Mucosa of rectum (tissue), 2 donors: Measurements from ENCODE around the gene CARD11.
A peak's percentile ranks its signal among the peaks of the same experiment; 100 is the strongest.

Experiments used
- H3K27ac ChIP-seq, 2 donors: one replicate each; pipeline ENCODE4 v1.7.0; 2013; ENCODE audit warnings: inconsistent platforms in 2 of 2, low read depth in 2 of 2, low read length in 2 of 2
- H3K27me3 ChIP-seq, 2 donors: one replicate each; pipeline ENCODE4 v1.7.0; 2013; ENCODE audit warnings: low read length in 2 of 2; ENCODE audit not compliant: control insufficient read depth in 2 of 2, insufficient read depth in 2 of 2
- H3K36me3 ChIP-seq, 2 donors: one replicate each; pipeline ENCODE4 v1.7.0; 2013; ENCODE audit warnings: low read length in 2 of 2; ENCODE audit not compliant: control insufficient read depth in 2 of 2, insufficient read depth in 2 of 2
- H3K4me1 ChIP-seq, 2 donors: one replicate each; pipeline ENCODE4 v1.7.0; 2013; ENCODE audit warnings: low read length in 2 of 2, mild to moderate bottlenecking in 1 of 2; ENCODE audit not compliant: control insufficient read depth in 2 of 2, insufficient read depth in 2 of 2
- H3K4me3 ChIP-seq, 2 donors: one replicate each; pipeline ENCODE4 v1.7.0; 2013; ENCODE audit warnings: low read length in 2 of 2
- H3K9ac ChIP-seq, 2 donors: one replicate each; pipeline ENCODE4 v1.7.0; 2013; ENCODE audit warnings: low read length in 2 of 2, low read depth in 1 of 2, mild to moderate bottlenecking in 1 of 2
- H3K9me3 ChIP-seq, 2 donors: one replicate each; pipeline ENCODE4 v1.7.0; 2013; ENCODE audit warnings: low read length in 2 of 2; ENCODE audit not compliant: control insufficient read depth in 2 of 2
- donor health status: healthy.
- donor health status: Normal muscosa, but diverticular disease.

Gene CARD11

DNA sequence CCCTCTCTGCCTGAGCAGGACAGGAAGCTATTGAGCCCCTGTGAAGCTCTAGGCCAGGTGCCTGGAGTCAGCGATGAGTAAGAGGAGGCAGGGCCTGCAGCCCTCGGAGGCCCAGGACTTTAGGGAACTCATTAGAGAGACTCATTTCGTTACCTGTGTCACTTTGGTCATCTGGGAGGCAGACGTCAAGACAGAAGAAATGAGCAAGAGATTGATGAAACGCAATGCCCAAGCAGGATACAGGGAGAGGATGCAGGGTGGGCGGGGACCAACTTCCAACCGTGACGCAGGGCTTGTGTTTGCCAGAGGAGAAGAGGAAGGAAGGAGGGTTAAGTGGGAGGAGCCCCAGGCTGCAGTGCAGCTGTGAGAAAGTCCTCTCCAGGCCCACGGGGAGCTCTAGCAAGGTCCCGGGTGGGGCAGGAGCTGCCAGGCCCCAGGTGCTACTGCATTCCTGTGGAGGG lies 173.2 kb downstream of the CARD11 start:
- Histone ChIP-seq H3K27ac (no peak overlapping the region), H3K4me3 (peak overlapping the region in 1 of 2 donors; percentile 37), H3K4me1 (peaks cover 0 to 2% of the 10 kb centered on the region in 2 donors), H3K27me3 (peaks cover 4 to 5% of the 10 kb centered on the region in 2 donors), H3K9ac (no peak overlapping the region), H3K36me3 (no peaks in the 10 kb centered on the region), H3K9me3 (no peaks in the 10 kb centered on the region)

DNA sequence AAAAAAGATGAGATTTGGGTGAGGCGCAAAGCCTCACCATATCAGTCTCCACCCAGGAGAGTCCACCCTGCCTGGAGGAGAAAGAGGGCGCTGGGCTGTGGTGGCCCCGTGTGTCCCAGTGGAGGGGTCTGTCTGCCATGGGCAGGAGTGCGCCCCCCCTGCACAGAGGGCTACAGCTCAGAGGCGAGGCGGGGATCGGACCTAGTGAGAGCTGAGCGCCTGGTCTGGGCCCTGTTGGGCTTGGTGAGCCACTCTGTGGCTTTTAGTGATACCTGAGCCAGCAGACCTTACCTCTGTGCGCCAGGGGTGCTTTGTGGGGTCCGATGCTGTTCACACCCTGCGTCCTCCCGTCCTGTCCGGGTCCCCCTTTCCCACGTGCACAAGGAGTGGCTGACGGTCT lies 173.7 kb downstream of the CARD11 start:
- peaks cover 0 to 2% of the 10 kb centered on the region in 2 donors for H3K4me1 ChIP-seq
- no peak overlapping the region for H3K27ac ChIP-seq
- no peak overlapping the region for H3K9ac ChIP-seq
- no peaks in the 10 kb centered on the region for H3K36me3 ChIP-seq
- H3K4me3 ChIP-seq, result peak overlapping the region in 1 of 2 donors; percentile 37
- peaks cover 4 to 5% of the 10 kb centered on the region in 2 donors for H3K27me3 ChIP-seq
- H3K9me3 ChIP-seq, result no peaks in the 10 kb centered on the region

DNA sequence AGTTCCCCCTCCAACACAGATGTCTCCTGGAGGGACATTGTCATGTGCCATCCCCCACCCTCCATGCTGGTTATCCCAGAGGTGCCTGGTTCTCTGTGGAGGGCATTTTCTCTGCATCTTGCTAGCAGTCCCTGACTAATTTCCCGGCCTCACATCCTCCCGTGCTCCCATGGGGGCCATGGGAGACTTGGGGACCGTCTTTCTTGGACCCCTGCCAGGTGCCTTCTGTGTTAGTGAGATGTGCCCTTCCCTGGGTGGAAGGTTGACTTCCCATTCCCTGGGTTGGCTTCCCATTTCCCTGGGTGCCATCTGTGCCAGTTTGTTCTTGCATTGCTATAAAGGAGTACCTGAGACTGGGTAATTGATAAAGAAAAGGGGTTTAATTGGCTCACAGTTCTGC lies 177.1 kb downstream of the CARD11 start:
- Histone ChIP-seq H3K4me1 (peaks cover 12 to 13% of the 10 kb centered on the region in 2 donors), H3K36me3 (no peaks in the 10 kb centered on the region), H3K27ac (no peak overlapping the region), H3K27me3 (no peaks in the 10 kb centered on the region), H3K9ac (no peak overlapping the region), H3K9me3 (no peaks in the 10 kb centered on the region), H3K4me3 (no peak overlapping the region)

DNA sequence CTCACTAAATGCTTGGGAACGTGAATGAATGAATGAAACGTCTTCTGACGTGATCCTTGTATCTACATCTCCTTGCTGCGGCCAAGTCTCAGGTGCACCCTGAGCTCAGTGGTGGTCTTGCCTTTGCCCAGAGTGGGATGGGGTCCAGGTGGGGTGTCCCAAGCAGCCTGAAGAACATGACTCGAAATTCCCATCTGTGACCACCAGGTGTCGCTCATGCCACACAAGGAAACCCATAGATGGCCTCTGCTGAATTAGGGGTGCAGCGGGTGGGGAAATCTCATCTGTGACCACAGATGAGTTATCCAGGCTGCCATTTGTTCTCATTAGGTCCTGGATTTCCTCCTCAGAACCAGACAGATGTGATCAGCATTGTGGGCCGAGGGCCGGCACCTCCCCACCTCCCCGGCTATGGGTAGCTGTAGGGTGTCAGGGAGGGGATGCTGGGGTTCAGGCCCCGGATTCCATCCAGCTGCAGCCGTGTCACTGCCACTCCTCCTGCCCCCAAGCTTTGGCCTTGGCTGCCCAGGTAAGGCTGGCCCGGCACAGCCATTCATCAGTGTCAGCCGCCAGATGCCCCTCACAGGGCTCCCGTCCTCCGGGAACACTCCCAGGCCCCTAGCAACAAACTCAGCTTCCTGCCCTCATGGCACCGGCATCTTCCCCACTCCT lies 178.5 kb downstream of the CARD11 start:
- H3K4me1 ChIP-seq, result peaks cover 11 to 12% of the 10 kb centered on the region in 2 donors
- H3K27ac ChIP-seq, result no peak overlapping the region
- H3K4me3 ChIP-seq, result no peak overlapping the region

DNA sequence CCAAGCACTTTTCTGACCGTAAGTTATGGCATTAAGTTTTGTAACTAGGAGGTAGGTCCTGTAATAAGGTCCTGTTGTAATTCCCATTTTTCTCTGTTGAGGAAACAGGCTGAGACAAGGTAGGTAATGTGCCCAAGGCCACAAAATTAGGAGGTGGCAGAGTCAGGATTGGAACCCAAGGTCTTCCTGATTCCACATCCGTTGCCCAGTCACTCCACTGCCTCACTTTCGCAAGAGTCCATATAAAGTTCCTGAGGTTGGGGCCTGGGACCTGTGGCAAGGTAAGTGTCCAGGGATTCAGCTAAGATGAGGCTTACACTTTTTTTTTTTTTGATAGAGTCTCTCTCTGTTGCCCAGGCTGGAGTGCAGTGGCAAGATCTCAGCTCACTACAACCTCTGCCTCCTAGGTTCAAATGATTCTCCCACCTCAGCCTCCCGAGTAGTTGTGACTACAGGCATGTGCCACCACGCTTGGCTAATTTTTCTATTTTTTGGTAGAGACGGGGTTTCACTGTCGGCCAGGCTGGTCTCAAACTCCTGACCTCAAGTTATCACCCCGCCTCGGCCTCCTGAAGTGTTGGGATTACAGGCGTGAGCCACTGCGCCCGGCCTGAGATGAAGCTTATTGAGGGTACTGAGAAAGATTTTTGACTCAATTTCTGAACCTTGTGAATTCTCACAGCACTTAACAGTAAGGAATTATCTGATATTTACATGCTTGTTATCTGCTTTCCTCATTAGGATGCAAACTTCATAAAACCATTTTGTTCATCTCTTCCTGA lies 179.3 kb downstream of the CARD11 start:
- Histone ChIP-seq H3K27ac (peak overlapping the region; percentile 64 to 80), H3K9ac (peak overlapping the region in 1 of 2 donors; percentile 50), H3K9me3 (no peaks in the 10 kb centered on the region), H3K4me1 (peaks cover 11 to 12% of the 10 kb centered on the region in 2 donors), H3K4me3 (peak overlapping the region in 1 of 2 donors; percentile 4), H3K36me3 (no peaks in the 10 kb centered on the region), H3K27me3 (no peaks in the 10 kb centered on the region)

More for the DNA sequence above, 178.5 kb downstream of the CARD11 start:
- H3K9ac ChIP-seq, result no peak overlapping the region
- H3K27me3 ChIP-seq, result no peaks in the 10 kb centered on the region
- no peaks in the 10 kb centered on the region for H3K9me3 ChIP-seq
- no peaks in the 10 kb centered on the region for H3K36me3 ChIP-seq

DNA sequence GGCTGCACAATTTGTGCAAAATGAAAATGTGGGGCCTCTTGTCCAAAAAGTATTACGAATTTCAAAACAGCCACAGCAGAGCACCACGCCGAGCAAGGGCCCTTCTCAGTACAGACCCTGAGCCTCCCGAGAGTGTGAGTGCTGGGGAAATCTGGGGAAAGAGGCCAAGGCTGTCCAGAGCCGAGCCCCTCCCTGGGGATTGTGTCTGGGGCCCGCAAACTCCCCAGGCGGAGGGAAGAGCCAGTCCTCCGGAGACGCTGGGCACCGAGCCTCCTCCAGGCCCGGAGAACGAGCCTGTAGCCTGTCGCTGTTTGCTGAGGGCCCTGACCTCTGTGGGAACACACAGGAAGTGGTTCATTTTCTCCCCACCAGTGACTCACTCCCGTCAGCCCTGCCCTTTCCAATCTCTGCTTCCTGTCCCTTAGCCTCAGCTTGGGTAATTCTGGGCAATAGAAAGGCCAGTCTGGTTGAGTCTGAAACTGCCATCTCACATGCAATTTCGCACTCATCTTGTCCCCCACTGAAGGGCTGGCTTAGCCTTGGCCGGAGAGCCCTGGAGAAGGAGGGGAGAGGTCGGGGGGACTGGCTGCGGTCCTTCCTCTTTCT lies 180.1 kb downstream of the CARD11 start:
- Histone ChIP-seq H3K36me3 (no peaks in the 10 kb centered on the region), H3K27ac (peak overlapping the region; percentile 64 to 80), H3K9ac (peak overlapping the region in 1 of 2 donors; percentile 50), H3K9me3 (no peaks in the 10 kb centered on the region), H3K27me3 (no peaks in the 10 kb centered on the region), H3K4me3 (peak overlapping the region; percentile 4 to 22), H3K4me1 (peaks cover 11 to 12% of the 10 kb centered on the region in 2 donors)

DNA sequence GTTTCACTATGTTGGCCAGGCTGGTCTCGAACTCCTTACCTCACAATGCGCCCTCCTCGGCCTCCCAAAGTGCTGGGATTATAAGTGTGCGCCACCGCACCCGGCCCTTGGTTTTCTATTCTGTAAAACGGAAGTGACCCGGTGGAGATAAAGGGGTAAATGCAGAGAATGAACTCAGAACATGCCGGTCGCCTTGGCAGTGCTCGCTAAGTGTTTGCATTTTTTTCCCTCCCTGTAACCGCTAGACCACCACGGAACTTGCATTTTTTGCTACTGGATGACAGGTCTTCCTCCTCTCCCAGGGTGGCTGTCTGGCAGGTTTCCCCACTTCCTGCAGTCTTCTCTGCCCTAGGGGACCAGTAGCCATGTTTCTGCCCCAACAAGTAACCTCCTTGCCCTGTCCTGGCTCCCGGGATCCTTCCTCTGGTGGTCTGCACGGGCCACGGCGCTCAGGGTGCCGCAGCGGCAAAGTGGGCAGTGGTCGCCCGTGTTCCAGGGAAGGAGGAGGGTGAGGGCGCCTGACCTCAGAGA lies 180.8 kb downstream of the CARD11 start:
- Histone ChIP-seq H3K27me3 (no peaks in the 10 kb centered on the region), H3K27ac (peak overlapping the region; percentile 64 to 80), H3K9me3 (no peaks in the 10 kb centered on the region), H3K9ac (no peak overlapping the region), H3K36me3 (no peaks in the 10 kb centered on the region), H3K4me3 (no peak overlapping the region), H3K4me1 (peaks cover 11 to 12% of the 10 kb centered on the region in 2 donors)

DNA sequence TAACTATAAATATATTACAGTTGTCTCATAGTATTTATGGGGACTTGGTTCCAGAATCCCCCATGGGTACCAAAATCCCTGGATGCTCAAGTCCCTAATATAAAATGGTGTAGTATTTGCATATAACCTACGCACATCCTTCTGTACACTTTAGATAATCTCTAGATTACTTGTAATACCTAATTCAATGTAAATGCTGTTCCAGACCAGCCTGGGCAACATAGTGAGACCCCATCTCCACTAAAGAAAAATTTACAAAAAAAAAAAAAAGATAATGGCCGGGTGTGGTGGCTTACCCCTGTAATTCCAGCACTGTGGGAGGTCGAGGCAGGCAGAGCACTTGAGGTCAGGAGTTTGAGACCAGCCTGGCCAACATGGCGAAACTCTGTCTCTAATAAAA lies 182.2 kb downstream of the CARD11 start:
- Histone ChIP-seq H3K27ac (no peak overlapping the region), H3K36me3 (no peaks in the 10 kb centered on the region), H3K9me3 (no peaks in the 10 kb centered on the region), H3K4me3 (no peak overlapping the region), H3K27me3 (no peaks in the 10 kb centered on the region), H3K9ac (no peak overlapping the region), H3K4me1 (peaks cover 11 to 12% of the 10 kb centered on the region in 2 donors)

DNA sequence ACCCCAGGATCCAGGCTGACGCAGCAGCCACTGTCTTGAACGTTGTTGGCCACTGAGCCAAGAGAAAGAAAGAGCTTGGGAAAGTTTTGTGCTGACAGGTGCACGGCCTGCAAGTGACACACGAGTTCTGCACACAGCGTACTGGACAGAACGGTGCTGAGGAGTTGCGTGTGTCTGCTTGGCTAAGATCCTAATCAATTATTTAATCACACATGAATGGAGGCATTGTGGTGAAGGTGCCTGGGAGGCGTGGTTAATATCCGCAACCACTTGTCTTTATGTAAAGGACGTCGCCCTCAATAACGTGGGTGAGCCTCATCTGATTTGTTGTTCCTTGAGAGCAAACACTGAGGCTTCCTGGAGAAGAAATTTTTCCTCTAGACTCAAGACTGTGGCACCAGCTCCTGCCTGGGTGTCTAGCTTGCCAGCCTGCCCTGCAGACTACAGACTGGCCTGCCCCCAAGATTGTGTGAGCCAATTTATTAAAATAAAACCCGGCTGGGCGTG lies 183.0 kb downstream of the CARD11 start:
- no peaks in the 10 kb centered on the region for H3K9me3 ChIP-seq
- no peak overlapping the region for H3K9ac ChIP-seq
- H3K4me1 ChIP-seq, result peaks cover 11 to 12% of the 10 kb centered on the region in 2 donors
- no peak overlapping the region for H3K4me3 ChIP-seq
- H3K36me3 ChIP-seq, result no peaks in the 10 kb centered on the region
- H3K27ac ChIP-seq, result no peak overlapping the region
- no peaks in the 10 kb centered on the region for H3K27me3 ChIP-seq
